PFSK-1 (cell line): ENCODE measurements around the gene MAST1.

Source experiments
- FOXP2 ChIP-seq: optimal IDR thresholded peaks from 2 replicates; pipeline ENCODE3; 2011; ENCODE audit warnings: borderline replicate concordance, control low read depth, inconsistent platforms; ENCODE audit not compliant: insufficient read depth; ENCODE audit errors: extremely low read length, extremely low read depth
- POLR2AphosphoS5 ChIP-seq: IDR thresholded peaks from 2 replicates; pipeline ENCODE4 v1.6.1; 2012; ENCODE audit warnings: low read depth, mild to moderate bottlenecking, control low read depth, low read length, moderate library complexity
- REST ChIP-seq, 2 experiments: IDR thresholded peaks; 2 replicates each; pipeline versions ENCODE4 v1.6.1 to v1.8.0; 2011 to 2012; ENCODE audit warnings: low read depth in 2 of 2, low read length in 2 of 2, control low read depth in 1 of 2, inconsistent platforms in 1 of 2, mild to moderate bottlenecking in 1 of 2, moderate library complexity in 1 of 2; ENCODE audit not compliant: insufficient read depth in 1 of 2
- SIN3A ChIP-seq: IDR thresholded peaks from 2 replicates; pipeline ENCODE4 v1.6.1; 2012; ENCODE audit warnings: mild to moderate bottlenecking, low read length, moderate library complexity, borderline replicate concordance; ENCODE audit not compliant: insufficient read depth
- TAF1 ChIP-seq: IDR thresholded peaks from 2 replicates; pipeline ENCODE4 v1.6.1; 2012; ENCODE audit warnings: low read length, control low read depth, borderline replicate concordance; ENCODE audit not compliant: insufficient read depth

The MAST1 gene

DNA sequence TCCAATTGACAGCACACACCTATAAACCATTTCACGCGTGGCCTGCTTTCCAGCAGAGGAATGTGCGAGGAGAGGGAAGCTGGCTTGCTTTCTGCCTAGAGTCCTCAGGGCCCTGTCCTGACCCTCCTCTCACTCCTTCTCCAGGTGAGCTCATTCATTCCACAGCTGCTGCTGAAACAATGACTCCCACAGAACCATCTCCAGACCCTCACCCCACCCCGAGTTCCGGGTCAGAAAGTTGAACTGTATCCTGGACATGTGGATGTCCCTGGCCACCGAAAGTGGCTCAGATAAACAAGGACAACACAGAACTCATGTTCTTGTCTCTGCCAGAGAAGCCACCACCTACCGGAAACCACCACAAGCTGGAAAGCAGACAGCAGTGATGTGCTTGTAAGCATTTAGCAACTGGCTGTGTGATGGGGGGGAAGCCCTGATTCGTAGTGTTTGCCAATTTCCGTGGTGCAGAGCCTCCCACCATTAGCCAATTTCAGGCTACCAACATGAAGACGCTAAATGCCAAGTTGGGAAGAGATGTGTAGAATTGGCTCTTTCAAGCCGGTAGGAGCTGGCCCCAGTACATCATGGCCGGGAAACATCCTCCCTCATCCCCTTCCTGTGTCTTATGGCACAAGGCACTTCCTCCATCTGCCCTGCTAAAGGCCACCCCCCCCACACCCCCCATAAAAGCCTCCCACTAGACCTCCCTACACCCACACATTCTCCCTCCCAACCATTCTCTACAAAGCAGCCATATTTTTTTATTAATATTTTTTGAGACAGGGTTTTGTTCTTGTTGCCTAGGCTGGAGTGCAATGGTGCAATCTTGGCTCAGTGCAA, 75.8 kb downstream of the MAST1 start:
- no peak for TF ChIP-seq REST (IDR thresholded peaks at IDR 0.05; ENCODE audit: insufficient read depth in 1 of 2, low read depth in 2 of 2, low read length in 2 of 2)
- TF ChIP-seq SIN3A: no peak
- TF ChIP-seq POLR2AphosphoS5: no peak
- TF ChIP-seq FOXP2: no peak
- no peak for TF ChIP-seq TAF1

- TF ChIP-seq REST (IDR thresholded peaks at IDR 0.05; ENCODE audit: insufficient read depth in 1 of 2, low read depth in 2 of 2, low read length in 2 of 2) (no peak), FOXP2 (no peak), SIN3A (no peak), POLR2AphosphoS5 (no peak), TAF1 (no peak)
These were observed 79.9 kb downstream of the MAST1 start for GRCh38 chr19:12918253-12918652.

DNA sequence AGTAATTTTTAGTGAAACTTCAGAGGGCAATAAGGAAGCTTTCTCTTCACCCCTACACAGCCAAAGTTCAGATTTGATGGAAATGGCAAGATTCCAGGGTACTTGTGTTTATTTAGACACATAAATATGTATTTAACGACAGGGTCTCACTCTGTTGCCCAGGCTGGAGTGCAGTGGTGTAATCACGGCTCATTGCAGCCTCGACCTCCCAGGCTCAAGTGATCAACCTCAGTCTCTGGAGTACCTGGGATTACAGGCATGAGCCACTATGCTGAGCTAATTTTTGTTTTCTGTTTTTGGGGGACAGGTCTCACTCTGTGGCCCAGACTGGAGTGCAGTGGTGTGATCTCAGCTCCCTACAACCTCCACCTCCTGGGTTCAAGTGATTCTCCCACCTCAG, 82.7 kb downstream of the MAST1 start:
- TF ChIP-seq TAF1 (no peak), FOXP2 (no peak), POLR2AphosphoS5 (peak; percentile 5; the same call in 1 of the 2 replicates), SIN3A (no peak), REST (IDR thresholded peaks at IDR 0.05; ENCODE audit: insufficient read depth in 1 of 2, low read depth in 2 of 2, low read length in 2 of 2) (no peak)

- no peak for TF ChIP-seq SIN3A
- no peak for TF ChIP-seq REST (IDR thresholded peaks at IDR 0.05; ENCODE audit: insufficient read depth in 1 of 2, low read depth in 2 of 2, low read length in 2 of 2)
- no peak for TF ChIP-seq FOXP2
- TF ChIP-seq POLR2AphosphoS5: no peak
- TF ChIP-seq TAF1: no peak
These were observed 84.6 kb downstream of the MAST1 start for GRCh38 chr19:12922959-12923358.
